Mesodermal cell (in vitro differentiated cells): ENCODE measurements around the gene AAGAB.

Experiments used
- H3K27ac ChIP-seq: 2 replicates; pipeline ENCODE4 v1.7.0; 2013; ENCODE audit warnings: mild to moderate bottlenecking, low read depth, low read length, moderate library complexity; ENCODE audit not compliant: severe bottlenecking
- H3K36me3 ChIP-seq: 2 replicates; pipeline ENCODE4 v1.7.1; 2013; ENCODE audit warnings: mild to moderate bottlenecking, low read length, moderate library complexity; ENCODE audit not compliant: control insufficient read depth, insufficient read depth
- H3K4me1 ChIP-seq: one replicate; pipeline ENCODE4 v1.7.1; 2013; ENCODE audit warnings: mild to moderate bottlenecking, low read length; ENCODE audit not compliant: insufficient read depth, control insufficient read depth, poor library complexity, severe bottlenecking
- H3K4me3 ChIP-seq: 2 replicates; pipeline ENCODE4 v1.7.0; 2013; ENCODE audit warnings: low read length, control low read depth, mild to moderate bottlenecking; ENCODE audit not compliant: insufficient read depth, poor library complexity, severe bottlenecking; ENCODE audit errors: extremely low read depth
- H3K9me3 ChIP-seq: 2 replicates; pipeline ENCODE4 v1.7.1; 2013; ENCODE audit warnings: mild to moderate bottlenecking, low read length, moderate library complexity; ENCODE audit not compliant: control insufficient read depth
- WGBS, 2 experiments: methylation state at CpG; one replicate each; pipeline ENCODE4 v1.1.5; 2013; ENCODE audit warnings: missing lambda C conversion rate in 2 of 2; ENCODE audit not compliant: insufficient coverage in 2 of 2; 5-methylcytosine and 5-hydroxymethylcytosine counted together

The AAGAB gene

GRCh38 chr15:67228286-67228685 is 26.2 kb downstream of the AAGAB start:
- H3K9me3 ChIP-seq, result no peaks in the 10 kb centered on the region
- peaks cover 41% of the 10 kb centered on the region for H3K36me3 ChIP-seq
- WGBS, 2 experiments, result no CpG with 5 or more reads among the region's 1 CpG
- no peaks in the 10 kb centered on the region for H3K4me1 ChIP-seq
- no peak overlapping the region for H3K4me3 ChIP-seq
- no peak overlapping the region for H3K27ac ChIP-seq

- no peak overlapping the region for H3K4me3 ChIP-seq
- no peak overlapping the region for H3K27ac ChIP-seq
- no peaks in the 10 kb centered on the region for H3K4me1 ChIP-seq
- no CpG with 5 or more reads among the region's 1 CpG for WGBS, 2 experiments
- no peaks in the 10 kb centered on the region for H3K9me3 ChIP-seq
- H3K36me3 ChIP-seq, result peaks cover 40% of the 10 kb centered on the region
Measured at GRCh38 chr15:67227846-67228245, 26.6 kb downstream of the AAGAB start.

- Histone ChIP-seq H3K4me1 (no peaks in the 10 kb centered on the region), H3K36me3 (peaks cover 36% of the 10 kb centered on the region), H3K9me3 (no peaks in the 10 kb centered on the region), H3K4me3 (no peak overlapping the region), H3K27ac (no peak overlapping the region)
- WGBS, 2 experiments, result no CpG with 5 or more reads among the region's 1 CpG
Measured at GRCh38 chr15:67227431-67227830, 27.0 kb downstream of the AAGAB start.

GRCh38 chr15:67225336-67225735 is 29.1 kb downstream of the AAGAB start:
- WGBS, 2 experiments, result no CpG with 5 or more reads among the region's 2 CpGs
- Histone ChIP-seq H3K9me3 (no peaks in the 10 kb centered on the region), H3K4me1 (no peaks in the 10 kb centered on the region), H3K27ac (no peak overlapping the region), H3K36me3 (peaks cover 16% of the 10 kb centered on the region), H3K4me3 (no peak overlapping the region)

- Histone ChIP-seq H3K4me3 (no peak overlapping the region), H3K4me1 (no peaks in the 10 kb centered on the region), H3K36me3 (peaks cover 12% of the 10 kb centered on the region), H3K27ac (no peak overlapping the region), H3K9me3 (no peaks in the 10 kb centered on the region)
- WGBS, 2 experiments, result 92 to 100% methylated on average over 1 to 2 of the region's 3 CpGs
Measured at GRCh38 chr15:67224889-67225288, 29.6 kb downstream of the AAGAB start.

GRCh38 chr15:67219288-67219687 is 35.2 kb downstream of the AAGAB start:
- Histone ChIP-seq H3K27ac (no peak overlapping the region), H3K36me3 (peaks cover 13% of the 10 kb centered on the region), H3K4me1 (no peaks in the 10 kb centered on the region), H3K4me3 (no peak overlapping the region), H3K9me3 (no peaks in the 10 kb centered on the region)
- 84 to 93% methylated on average over 2 of the region's 2 CpGs for WGBS, 2 experiments

GRCh38 chr15:67218428-67218827 is 36.0 kb downstream of the AAGAB start:
- Histone ChIP-seq H3K4me1 (no peaks in the 10 kb centered on the region), H3K27ac (no peak overlapping the region), H3K9me3 (no peaks in the 10 kb centered on the region), H3K36me3 (peaks cover 13% of the 10 kb centered on the region), H3K4me3 (no peak overlapping the region)

- Histone ChIP-seq H3K9me3 (no peaks in the 10 kb centered on the region), H3K4me1 (no peaks in the 10 kb centered on the region), H3K36me3 (peaks cover 13% of the 10 kb centered on the region), H3K27ac (no peak overlapping the region), H3K4me3 (no peak overlapping the region)
Measured at GRCh38 chr15:67216859-67217258, 37.6 kb downstream of the AAGAB start.

- peaks cover 13% of the 10 kb centered on the region for H3K36me3 ChIP-seq
- H3K9me3 ChIP-seq, result no peaks in the 10 kb centered on the region
- H3K4me3 ChIP-seq, result no peak overlapping the region
- no peak overlapping the region for H3K27ac ChIP-seq
- WGBS, 2 experiments, result 96 to 100% methylated on average over 1 to 3 of the region's 6 CpGs
- H3K4me1 ChIP-seq, result no peaks in the 10 kb centered on the region
Measured at GRCh38 chr15:67215102-67215501, 39.4 kb downstream of the AAGAB start.

GRCh38 chr15:67212684-67213367 is 41.6 kb downstream of the AAGAB start:
- Histone ChIP-seq H3K27ac (no peak overlapping the region), H3K4me3 (no peak overlapping the region), H3K4me1 (no peaks in the 10 kb centered on the region), H3K9me3 (no peaks in the 10 kb centered on the region), H3K36me3 (peaks cover 13% of the 10 kb centered on the region)
- 100% methylated on average over 1 of the region's 4 CpGs for WGBS, 2 experiments

- Histone ChIP-seq H3K27ac (no peak overlapping the region), H3K9me3 (no peaks in the 10 kb centered on the region), H3K4me3 (no peak overlapping the region), H3K36me3 (peaks cover 24% of the 10 kb centered on the region), H3K4me1 (no peaks in the 10 kb centered on the region)
- 86 to 94% methylated on average over 5 of the region's 5 CpGs for WGBS, 2 experiments
Measured at GRCh38 chr15:67210555-67211168, 43.8 kb downstream of the AAGAB start.
